HG03025 (cell line): ENCODE results near the gene ANKRD26.

Experiments used
- ATAC-seq: cut with Tn5 transposase; IDR thresholded peaks from one replicate; pipeline ENCODE4 v1.9.1; 2021; ENCODE audit warnings: mild to moderate bottlenecking, moderate library complexity; ENCODE audit not compliant: unreplicated experiment, low FRiP score

ANKRD26 gene

GRCh38 chr10:27022048-27022447 is 78.2 kb downstream of the ANKRD26 start:
- no peak for ATAC-seq

- ATAC-seq: no peak
Measured at GRCh38 chr10:27020243-27020642, 80.1 kb downstream of the ANKRD26 start.

GRCh38 chr10:27019827-27020226 is 80.5 kb downstream of the ANKRD26 start:
- ATAC-seq: no peak

GRCh38 chr10:26997610-26998009 is 102.7 kb downstream of the ANKRD26 start:
- ATAC-seq: no peak

- no peak for ATAC-seq
Measured at GRCh38 chr10:26994743-26995142, 105.6 kb downstream of the ANKRD26 start.

DNA sequence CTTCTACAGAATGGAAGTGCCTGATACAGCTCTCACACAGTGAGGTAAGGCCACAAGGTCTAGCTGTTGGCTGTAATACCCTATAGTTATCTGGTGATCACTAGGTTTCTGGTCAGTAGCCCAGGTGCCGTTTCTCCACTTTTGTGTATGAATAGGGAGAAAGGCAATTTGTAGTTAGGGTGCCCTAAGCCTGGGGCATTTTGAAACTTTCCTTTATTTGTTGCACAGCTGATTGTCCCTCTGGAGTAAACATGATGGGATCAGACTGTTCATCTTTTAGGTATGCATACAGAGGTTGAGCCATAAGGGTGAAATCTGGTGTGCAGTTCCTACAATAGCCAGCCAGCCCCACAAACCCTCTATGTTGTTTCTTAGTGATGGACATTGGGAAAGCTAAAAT is 112.4 kb downstream of the ANKRD26 start:
- ATAC-seq: no peak

DNA sequence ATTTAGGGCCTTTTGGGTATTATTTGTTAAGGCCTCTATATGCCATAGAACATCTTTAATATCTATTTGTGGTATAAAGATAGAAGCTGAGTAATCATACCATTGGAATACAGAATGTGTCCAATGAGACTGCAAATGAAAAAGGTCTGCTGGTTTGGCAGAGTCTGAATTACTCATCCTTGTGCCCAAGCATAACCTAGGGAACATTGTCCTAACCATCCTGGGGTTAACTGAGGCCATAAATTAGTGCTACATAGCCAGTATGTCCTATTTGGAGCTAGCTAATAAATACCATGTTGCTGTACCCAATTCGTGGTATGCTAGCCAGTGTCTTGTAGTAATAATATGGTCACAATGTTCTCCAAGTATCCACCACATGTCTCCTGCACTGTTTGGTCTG is 117.1 kb downstream of the ANKRD26 start:
- ATAC-seq: no peak

DNA sequence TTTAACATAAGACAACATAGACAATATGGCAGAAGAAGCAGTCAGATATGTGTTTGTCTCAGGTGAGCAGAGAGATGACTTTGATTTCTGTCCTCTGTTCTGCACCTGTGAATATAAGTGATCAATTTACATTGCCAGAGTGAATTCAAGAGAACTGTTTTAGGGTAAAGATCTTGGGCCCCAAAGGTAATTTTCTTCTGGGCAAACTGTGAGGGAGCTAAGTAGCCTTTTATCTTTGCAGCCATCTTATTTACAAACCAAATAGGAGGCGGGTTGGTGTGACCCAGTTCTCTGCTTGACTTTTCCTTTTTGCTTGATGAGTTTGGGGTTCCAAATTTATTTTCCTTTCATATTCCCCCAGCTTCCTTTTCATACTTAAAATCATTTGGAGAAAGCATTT is 118.2 kb downstream of the ANKRD26 start:
- ATAC-seq: no peak

DNA sequence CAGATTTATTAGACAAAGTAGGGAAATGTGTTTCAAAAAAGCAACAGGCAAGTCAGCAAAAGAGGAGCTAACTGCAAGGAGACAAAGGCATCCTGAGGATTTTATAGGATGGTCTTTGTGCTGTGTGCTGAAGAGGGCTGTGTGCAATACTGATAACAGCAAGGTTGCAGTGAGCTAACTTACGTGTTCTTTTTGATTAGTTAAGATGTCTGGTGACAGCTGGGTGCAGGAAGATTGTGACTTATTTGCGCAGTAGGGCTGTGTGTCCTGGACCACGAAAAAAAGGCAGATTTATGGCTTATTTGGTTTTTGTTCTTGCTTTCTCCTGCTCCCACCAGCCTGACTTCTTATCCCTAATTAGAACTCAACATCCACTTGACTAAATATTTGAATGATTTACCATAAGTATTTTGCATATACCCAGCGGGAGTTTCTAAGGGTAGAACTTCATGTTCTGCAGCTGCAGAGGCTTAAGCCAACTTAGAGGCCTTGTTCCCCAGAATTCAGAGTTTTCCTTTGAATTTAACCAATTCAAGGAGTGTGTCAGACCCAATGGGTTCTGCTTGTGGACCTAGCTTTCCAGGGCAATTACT is 119.0 kb downstream of the ANKRD26 start:
- no peak for ATAC-seq

DNA sequence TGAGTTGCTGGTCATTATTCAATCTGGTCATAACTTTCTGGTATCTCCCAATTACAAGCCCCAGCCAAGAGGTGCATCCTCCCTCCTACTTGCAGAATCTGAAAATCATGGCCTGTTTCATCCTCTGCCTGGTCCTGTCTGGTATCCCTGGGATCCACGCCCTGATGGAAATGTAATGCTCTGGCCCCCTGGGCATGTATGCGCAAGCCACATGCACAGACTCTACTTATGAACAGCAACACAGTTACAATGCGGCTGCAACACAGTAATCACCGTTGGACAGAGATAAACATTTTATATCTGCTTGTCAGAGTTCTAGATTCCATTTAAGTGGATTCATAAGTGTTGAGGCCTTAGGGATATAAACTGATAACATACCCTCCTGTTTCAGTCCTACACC is 121.8 kb downstream of the ANKRD26 start:
- ATAC-seq: no peak

DNA sequence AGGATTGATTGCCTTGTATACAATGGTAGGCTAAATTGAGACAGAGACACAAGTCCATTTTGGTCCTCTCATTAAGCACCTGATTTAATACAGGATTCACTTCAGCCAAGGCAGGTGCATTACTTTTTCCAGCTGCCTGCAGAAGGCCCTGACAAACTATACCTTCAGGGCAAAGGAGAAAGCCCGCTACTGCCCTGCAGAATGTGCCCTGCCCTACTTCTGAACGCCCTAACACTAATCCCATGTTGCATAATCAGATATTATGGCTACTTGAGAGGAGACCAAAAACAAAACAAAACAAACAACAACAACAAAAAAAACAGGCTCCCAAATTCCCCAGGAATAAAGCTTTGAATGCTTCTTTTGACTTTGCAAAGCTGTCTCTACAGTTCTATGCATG is 122.7 kb downstream of the ANKRD26 start:
- no peak for ATAC-seq

DNA sequence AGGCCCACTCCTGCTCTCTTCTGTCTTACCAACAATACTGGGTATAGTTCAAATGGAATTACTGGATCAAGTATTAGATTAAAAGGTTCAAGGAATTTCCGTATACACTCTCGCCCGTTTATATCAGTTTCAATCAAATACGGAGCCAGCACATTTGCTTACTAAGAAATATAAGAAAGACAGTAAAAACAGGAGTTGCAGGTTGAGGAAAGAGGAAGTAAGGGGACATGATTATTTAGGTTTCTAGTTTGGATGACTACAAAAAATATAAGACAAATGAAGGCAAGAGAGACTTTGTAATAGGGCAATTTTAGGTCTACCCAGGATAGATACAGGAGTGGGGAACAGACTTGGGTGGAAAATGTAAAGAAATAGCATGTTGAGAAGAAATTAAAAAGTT is 129.6 kb downstream of the ANKRD26 start:
- no peak for ATAC-seq

DNA sequence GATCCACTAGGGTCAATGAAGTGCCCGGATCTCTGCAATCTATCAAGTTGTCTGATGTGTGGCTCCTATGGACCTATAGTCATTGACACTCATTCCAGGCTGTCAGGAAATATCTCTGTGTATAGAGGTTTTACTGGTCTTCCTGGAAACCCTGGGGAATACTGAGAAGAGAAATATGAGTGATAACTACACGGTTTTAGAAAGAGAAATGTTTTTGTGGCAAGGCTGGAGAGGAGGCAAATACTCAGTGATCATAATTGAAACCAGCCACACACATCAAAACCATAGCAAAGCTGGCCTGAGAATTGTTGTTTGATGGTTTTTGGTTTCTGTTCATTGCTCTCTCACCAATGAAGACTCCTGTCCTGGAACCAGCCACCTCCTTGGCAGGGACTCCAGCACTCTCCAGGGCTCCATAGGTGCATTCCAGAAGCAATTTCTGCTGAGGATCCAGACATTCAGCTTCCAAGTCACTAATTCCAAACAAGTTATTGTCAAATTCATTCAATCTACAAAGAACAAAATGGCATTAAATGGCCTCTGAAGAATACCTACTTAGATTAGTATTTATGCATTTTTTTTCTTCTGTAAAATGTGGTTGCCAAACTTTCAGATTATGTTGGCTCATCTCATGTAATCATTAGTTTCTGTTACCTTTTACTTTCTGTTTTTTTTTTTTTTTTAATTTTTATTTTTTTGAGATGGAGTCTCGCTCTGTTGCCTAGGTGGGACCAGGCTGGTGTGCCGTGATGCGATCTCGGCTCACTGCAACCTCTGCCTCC is 131.0 kb downstream of the ANKRD26 start:
- ATAC-seq: peak; percentile 90

- ATAC-seq: no peak
Measured at GRCh38 chr10:26962835-26963234, 137.5 kb downstream of the ANKRD26 start.

GRCh38 chr10:26960308-26960707 is 140.0 kb downstream of the ANKRD26 start:
- no peak for ATAC-seq

DNA sequence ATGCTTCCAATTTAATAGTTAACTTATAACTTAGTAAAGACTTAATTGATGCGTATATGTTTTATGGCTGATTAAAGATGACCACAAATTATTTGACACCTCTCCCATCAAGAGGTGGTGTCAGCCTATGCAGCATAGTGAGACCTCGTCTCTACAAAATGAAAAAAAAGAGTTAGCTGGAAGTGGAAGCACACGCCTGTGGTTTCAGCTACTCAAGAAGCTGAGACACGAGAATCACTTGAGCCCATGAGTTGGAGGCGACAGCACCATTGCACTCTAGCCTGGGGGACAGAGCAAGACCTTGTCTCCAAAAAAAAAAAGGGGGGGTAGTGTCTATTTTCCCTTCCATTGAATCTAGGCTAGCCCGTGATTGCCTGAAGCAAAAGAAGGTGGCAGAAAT is 140.5 kb downstream of the ANKRD26 start:
- no peak for ATAC-seq
